HepG2 (cell line): ENCODE measurements around the gene BRCA1. TPM values are rescaled to one million over a fixed set of nuclear protein-coding genes. Genes with fewer than 3 reads are reported as not detected.

Experiments used
- ARNTL ChIP-seq: sonication (generic); formaldehyde crosslinking; IDR thresholded peaks from 2 replicates; pipeline ENCODE4 v1.4.0; 2020; ENCODE audit warnings: mild to moderate bottlenecking, missing genetic modification reagents
- ATF1 ChIP-seq: IDR thresholded peaks from 2 replicates; pipeline ENCODE4 v1.6.1; 2016; ENCODE audit warnings: mild to moderate bottlenecking, control low read depth
- DZIP1 ChIP-seq: sonication (generic); formaldehyde crosslinking; IDR thresholded peaks from 2 replicates; pipeline ENCODE4 v1.5.0; 2020; ENCODE audit warnings: mild to moderate bottlenecking, missing genetic modification reagents
- ESRRA ChIP-seq: sonication (generic); formaldehyde crosslinking; IDR thresholded peaks from 2 replicates; pipeline ENCODE4 v1.5.1; 2020; ENCODE audit warnings: mild to moderate bottlenecking, low read depth, missing genetic modification reagents
- GMEB2 ChIP-seq: IDR thresholded peaks from 2 replicates; pipeline ENCODE4 v1.6.1; 2016; ENCODE audit warnings: missing biosample characterization, missing genetic modification reagents, low read depth
- NR2C2 ChIP-seq: sonication (generic); formaldehyde crosslinking; IDR thresholded peaks from 2 replicates; pipeline ENCODE4 v1.4.0; 2020; ENCODE audit warnings: missing genetic modification reagents, mild to moderate bottlenecking, moderate library complexity, borderline replicate concordance
- RBM39 ChIP-seq: fragments of 200-400 bp; formaldehyde crosslinking; IDR thresholded peaks from one replicate; pipeline ENCODE4 v1.6.1; 2018; ENCODE audit warnings: antibody characterized with exemption, mild to moderate bottlenecking, low read depth, low read length; ENCODE audit not compliant: poor library complexity, severe bottlenecking
- SIX1 ChIP-seq: sonication (generic); formaldehyde crosslinking; IDR thresholded peaks from 2 replicates; pipeline ENCODE4 v1.4.0; 2020; ENCODE audit warnings: missing genetic modification reagents, borderline replicate concordance
- SNAPC5 ChIP-seq: sonication (generic); formaldehyde crosslinking; IDR thresholded peaks from 2 replicates; pipeline ENCODE4 v1.8.1; 2023; ENCODE audit warnings: mild to moderate bottlenecking, missing genetic modification reagents, borderline replicate concordance
- SRSF4 ChIP-seq: fragments of 200-400 bp; formaldehyde crosslinking; IDR thresholded peaks from one replicate; pipeline ENCODE4 v1.6.1; 2018; ENCODE audit warnings: mild to moderate bottlenecking, low read depth, low read length, moderate library complexity; ENCODE audit not compliant: poor library complexity, severe bottlenecking
- ZBED4 ChIP-seq: sonication (generic); formaldehyde crosslinking; IDR thresholded peaks from 2 replicates; pipeline ENCODE4 v1.4.0; 2020; ENCODE audit warnings: missing genetic modification reagents, borderline replicate concordance
- ZNF292 ChIP-seq: sonication (generic); formaldehyde crosslinking; IDR thresholded peaks from 2 replicates; pipeline ENCODE4 v1.8.1; 2022; ENCODE audit warnings: mild to moderate bottlenecking, low read depth, missing genetic modification reagents, borderline replicate concordance
- ZNF382 ChIP-seq: sonication (generic); formaldehyde crosslinking; IDR thresholded peaks from 2 replicates; pipeline ENCODE4 v1.5.0; 2020; ENCODE audit warnings: missing genetic modification reagents, mild to moderate bottlenecking, borderline replicate concordance
- ZNF512B ChIP-seq: sonication (generic); formaldehyde crosslinking; IDR thresholded peaks from 2 replicates; pipeline ENCODE4 v1.5.1; 2020; ENCODE audit warnings: missing genetic modification reagents, mild to moderate bottlenecking, borderline replicate concordance
- ZNF550 ChIP-seq: sonication (generic); formaldehyde crosslinking; IDR thresholded peaks from 2 replicates; pipeline ENCODE4 v1.4.0; 2020; ENCODE audit warnings: mild to moderate bottlenecking, missing genetic modification reagents, borderline replicate concordance
- ZNF615 ChIP-seq: sonication (generic); formaldehyde crosslinking; IDR thresholded peaks from 2 replicates; pipeline ENCODE4 v1.5.0; 2020; ENCODE audit warnings: mild to moderate bottlenecking, missing genetic modification reagents, borderline replicate concordance
- polyA plus RNA-seq, 8 experiments: library from polyadenylated mRNA; depleted of rRNA in 3 of 8; stranded (reverse) in 7 of 8; unstranded in 1 of 8; fragments of >200 nt; fragmentation: Illumina TruSeq in 4 of 8; extraction: Trizol in 4 of 8; gene quantifications; 2 replicates each; pipeline versions ENCODE4 v1.2.1 to v1.2.3, GENCODE V29; 2011 to 2016; ENCODE audit warnings: low read depth in 4 of 8, missing spikeins in 1 of 8, mixed read lengths in 1 of 8; ENCODE audit not compliant: insufficient read depth in 1 of 8
- total RNA-seq, 5 experiments: library from RNA; depleted of rRNA; stranded (reverse); fragments of >200 nt; fragmentation: Illumina TruSeq; extraction: Trizol; gene quantifications; 2 replicates each; pipeline ENCODE4 v1.2.3, GENCODE V29; 2016; ENCODE audit warnings: low read depth in 1 of 5

Gene BRCA1
- total and polyA plus RNA-seq, 2 of the 13 experiments (the other 11 are each of a cell fraction or from before 2014, with no cell fraction given), result 13.3 to 37.5 TPM

GRCh38 chr17:43125133-43125966 is at the start of gene BRCA1 (continued):
- TF ChIP-seq ZNF550 (CRISPR knock-in tag) (no peak; the same call in 1 of the 2 replicates), ZNF615 (CRISPR knock-in tag) (no peak), SIX1 (no peak), DZIP1 (CRISPR knock-in tag) (no peak), ZBED4 (CRISPR knock-in tag) (no peak), NR2C2 (CRISPR knock-in tag) (peak; percentile 93), ATF1 (peak; percentile 100), ZNF292 (CRISPR knock-in tag) (no peak), ZNF382 (CRISPR knock-in tag) (no peak), SNAPC5 (CRISPR knock-in tag) (no peak), ZNF512B (CRISPR knock-in tag) (no peak; the same call in 1 of the 2 replicates), GMEB2 (no peak), SRSF4 (no peak), RBM39 (no peak), ARNTL (CRISPR knock-in tag) (no peak), ESRRA (CRISPR knock-in tag) (0 out of 2 replicates have a peak, but pooled peaks have one; percentile 29)
